Right renal cortex interstitium (tissue), 3 donors: ENCODE results near the gene MEF2B. TPM values are rescaled to one million over a fixed set of nuclear protein-coding genes. Genes with fewer than 3 reads are reported as not detected.
A peak's percentile ranks its signal among the peaks of the same experiment; 100 is the strongest.
"Not testable (repeated sequence)": the region's sequence is repeated elsewhere in the genome, so short reads cannot be mapped to it uniquely, and the experiment has no call there.

ENCODE experiments used
- DNase-seq, 3 donors: peaks; one replicate each; pipeline ENCODE4 v3.0.0-alpha.2; 2013; ENCODE audit warnings: low read depth in 3 of 3, low spot score in 2 of 3
- polyA plus RNA-seq, 3 donors: library from polyadenylated mRNA; unstranded; fragments of 120-200 nt; gene quantifications; one replicate each; pipeline ENCODE4 v1.2.1, GENCODE V29; 2013; ENCODE audit not compliant: insufficient read length in 3 of 3

The MEF2B gene
- polyA plus RNA-seq, 3 donors: 1.0 to 1.1 (median 1.1) TPM

GRCh38 chr19:19157808-19158207, 12.3 kb downstream of the MEF2B start:
- no peak for DNase-seq

- DNase-seq: no peak
Observed at GRCh38 chr19:19155495-19156219, 14.4 kb downstream of the MEF2B start.

GRCh38 chr19:19154768-19155494, 15.1 kb downstream of the MEF2B start:
- no peak for DNase-seq

GRCh38 chr19:19152668-19153384, 17.2 kb downstream of the MEF2B start:
- no peak for DNase-seq

- no peak for DNase-seq
Observed at GRCh38 chr19:19151418-19151817, 18.6 kb downstream of the MEF2B start.

- DNase-seq: no peak
Observed at GRCh38 chr19:19149435-19149834, 20.6 kb downstream of the MEF2B start.

DNA sequence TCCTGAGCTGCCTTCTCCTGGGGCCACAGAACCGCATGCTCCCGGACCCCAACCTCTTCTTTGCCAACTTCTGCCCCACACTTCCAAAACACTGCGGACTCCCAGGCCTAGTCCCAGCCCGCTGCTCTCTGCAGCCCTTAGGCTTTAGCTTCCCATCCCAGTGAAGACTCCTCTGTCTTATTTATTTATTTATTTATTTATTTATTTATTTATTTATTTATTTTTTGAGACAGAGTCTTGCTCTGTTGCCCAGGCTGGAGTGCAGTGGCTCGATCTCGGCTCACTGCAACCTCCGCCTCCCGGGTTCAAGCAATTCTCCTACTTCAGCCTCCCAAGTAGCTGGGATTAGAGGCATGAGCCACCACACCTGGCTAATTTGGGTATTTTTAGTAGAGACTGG, 21.6 kb downstream of the MEF2B start:
- not testable (repeated sequence) for DNase-seq

DNA sequence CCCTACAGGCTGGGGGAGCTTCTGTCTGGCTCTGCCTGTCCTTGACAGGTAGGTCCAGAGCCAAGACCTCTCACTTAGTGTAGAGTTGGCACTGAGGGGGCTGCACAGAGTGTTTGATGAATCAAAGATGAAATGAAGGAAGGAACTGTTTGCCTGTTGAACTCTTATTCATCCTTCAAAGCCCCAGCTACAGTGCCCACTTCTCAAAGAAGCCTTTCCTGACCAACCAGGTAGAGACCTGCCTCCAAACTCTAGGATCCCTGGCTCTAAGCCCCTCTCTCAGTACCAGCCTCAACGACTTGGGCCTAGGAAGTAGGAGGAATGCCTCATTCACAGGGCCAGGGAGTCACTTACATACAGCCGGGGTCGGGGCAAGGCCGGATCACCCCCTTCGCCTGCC, 22.7 kb downstream of the MEF2B start:
- no peak for DNase-seq

GRCh38 chr19:19146865-19147264, 23.2 kb downstream of the MEF2B start:
- no peak for DNase-seq

DNA sequence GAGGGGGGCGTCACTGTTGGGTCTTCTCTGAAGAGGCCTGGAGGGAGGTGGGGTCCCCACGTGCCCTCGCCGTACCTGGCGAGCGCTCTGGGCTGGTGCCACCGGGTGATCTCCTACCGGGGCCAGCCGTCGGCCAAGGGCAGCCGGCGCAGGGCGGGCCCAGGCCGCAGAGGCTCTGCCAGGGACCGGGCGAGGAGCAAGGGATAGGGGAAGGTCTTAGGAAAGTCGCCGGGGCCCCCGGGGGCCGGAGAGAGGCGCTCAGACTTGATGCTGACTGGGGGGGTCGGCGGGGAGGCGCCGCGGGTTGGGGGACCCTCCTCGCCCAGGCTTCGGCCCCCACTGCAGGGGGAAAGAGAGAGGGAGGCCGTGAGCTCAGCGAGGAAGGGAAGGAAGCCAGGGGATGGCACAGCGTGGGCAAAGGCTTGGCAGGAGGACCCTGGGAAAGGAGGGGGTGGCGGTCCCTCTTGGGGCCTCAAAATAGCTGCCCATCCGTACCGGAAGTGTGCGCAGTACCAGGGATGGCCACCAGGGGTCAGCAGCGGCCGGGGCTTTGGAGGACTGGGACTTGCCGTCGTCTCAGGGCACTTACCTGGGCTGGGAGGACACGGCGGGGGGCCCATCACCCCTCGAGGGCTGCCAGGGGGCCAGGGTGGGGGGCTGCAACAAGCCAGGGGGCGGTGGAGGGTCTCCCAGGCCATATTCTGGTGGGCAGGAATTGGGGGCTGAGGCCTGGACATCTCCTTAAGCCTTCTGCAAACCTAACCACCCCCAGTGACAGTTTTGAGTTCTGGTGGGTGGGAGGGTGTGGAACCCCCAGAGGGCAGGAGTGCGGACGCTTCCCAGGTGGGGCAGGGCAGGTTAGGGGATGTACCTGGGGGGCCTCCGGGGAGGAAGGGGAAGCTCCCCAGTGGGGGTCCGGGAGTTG, 24.1 kb downstream of the MEF2B start:
- peak in 2 of 3 donors; percentile 34 to 44 for DNase-seq

DNA sequence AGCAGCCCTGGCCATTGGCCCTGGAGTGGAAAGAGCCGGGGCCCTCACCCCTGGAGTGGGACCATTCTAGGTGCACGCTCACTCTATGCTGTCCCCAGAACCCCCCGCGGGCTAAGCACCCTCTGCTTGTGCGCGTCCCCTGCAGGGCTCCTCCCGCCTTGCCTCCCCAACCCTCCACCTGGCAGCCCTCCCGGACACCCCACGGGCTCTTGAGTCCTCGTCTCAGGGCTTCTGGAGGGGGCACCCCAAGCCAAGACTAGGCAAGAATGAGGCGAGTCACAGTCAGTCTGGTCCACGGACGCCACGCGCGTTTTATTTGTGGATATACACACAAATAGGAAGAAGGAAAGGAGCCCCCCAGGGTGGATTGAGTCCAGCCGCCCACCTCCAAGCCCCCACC, 24.8 kb downstream of the MEF2B start:
- no peak for DNase-seq

GRCh38 chr19:19142347-19142746, 27.7 kb downstream of the MEF2B start:
- no peak for DNase-seq

GRCh38 chr19:19140476-19140875, 29.6 kb downstream of the MEF2B start:
- no peak for DNase-seq

- DNase-seq: no peak
Observed at GRCh38 chr19:19139876-19140229, 30.2 kb downstream of the MEF2B start.

DNA sequence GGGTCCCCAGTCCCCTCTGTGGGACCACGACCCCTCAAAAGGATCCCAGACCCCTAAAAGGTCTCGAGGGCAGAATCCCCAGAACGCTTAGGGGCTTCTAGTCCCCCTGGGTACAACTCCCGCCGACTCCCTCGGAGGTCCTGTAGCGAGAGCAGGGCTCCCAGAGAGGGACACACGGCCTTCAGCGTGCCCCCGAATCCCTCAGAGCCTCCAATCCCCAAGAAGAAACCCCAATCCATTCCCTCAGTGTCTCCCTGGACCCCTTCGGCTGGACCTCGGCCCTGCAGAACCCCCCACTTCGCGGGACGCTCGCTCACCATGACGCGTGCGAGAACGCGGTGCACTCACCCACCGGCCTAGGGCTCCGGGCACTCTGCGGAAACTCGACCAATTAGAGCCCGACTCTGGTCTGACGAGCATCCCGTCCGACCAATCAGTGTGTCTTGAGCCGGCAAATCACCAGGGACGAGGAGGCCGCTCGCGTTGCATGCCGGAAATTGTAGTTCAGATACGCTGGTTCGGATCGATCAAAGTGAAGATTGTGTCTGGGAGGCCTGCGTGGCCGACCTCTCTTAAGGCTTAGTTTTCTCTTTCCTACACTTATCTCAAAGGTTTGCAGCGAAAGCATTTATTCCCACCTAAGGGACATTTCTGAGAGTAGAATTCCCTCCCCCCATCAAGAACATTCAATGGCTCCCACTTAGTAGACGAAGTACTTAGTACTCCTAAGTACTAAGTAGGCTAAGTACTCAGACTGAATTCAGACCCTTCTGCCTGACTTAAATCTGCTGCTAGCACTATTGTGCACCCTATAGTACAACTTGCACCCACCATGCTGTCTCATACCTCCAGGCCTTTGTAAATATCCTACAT, 31.7 kb downstream of the MEF2B start, which contains the start of gene TMEM161A:
TSS of gene TMEM161A (minus strand) at position 370 of the 873 bp plus-strand sequence. CDS start at position 320, 50 bp downstream.
- peak; percentile 95 to 98 (median 95) for DNase-seq

- no peak for DNase-seq
Observed at GRCh38 chr19:19137556-19138108, 32.4 kb downstream of the MEF2B start.

- DNase-seq: not testable (repeated sequence)
Observed at GRCh38 chr19:19135713-19136112, 34.4 kb downstream of the MEF2B start.

DNA sequence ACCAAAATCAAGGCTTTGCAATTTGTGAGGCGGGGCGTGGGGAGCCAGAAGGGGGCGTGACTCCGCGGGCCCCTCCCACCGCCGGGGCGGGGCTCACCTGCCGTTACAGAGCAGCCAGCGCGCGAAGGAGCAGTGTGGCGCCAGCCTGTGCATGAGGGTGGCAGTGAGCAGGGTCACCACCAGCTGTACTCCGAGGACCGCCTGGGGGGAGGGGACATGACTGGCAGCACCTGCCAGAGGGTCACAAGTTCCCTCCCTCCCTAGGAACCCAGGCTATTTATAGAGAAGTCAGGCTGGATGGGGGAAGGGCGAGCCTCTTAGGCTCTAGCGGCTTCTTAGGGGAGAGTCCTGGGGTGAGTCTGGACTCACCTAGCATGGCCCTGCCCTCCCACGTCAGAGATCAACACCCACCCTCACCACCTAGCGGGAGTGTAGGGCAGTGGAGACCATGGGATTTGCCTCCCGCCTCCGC, 35.3 kb downstream of the MEF2B start:
- DNase-seq: no peak

GRCh38 chr19:19133985-19134384, 36.1 kb downstream of the MEF2B start:
- DNase-seq: no peak
